HAP-1 (cell line): ENCODE results near the gene SLC27A2.
A peak's percentile ranks its signal among the peaks of the same experiment; 100 is the strongest.

Experiments
- DNase-seq, 2 experiments: peaks; one replicate each; pipeline ENCODE4 v3.0.0-alpha.2; 2016 to 2020; ENCODE audit warnings: low spot score in 2 of 2
- H3K27me3 ChIP-seq: fragments of 250-450 bp; sonication (Bioruptor Pico); 2 replicates; pipeline ENCODE4 v1.5.1; 2020; ENCODE audit warnings: low read depth, mild to moderate bottlenecking, moderate library complexity
- H3K36me3 ChIP-seq: fragments of 250-450 bp; sonication (Bioruptor Pico); replicated peaks from 2 replicates; pipeline ENCODE4 v1.5.1; 2020; ENCODE audit warnings: mild to moderate bottlenecking
- H3K4me1 ChIP-seq: fragments of 250-450 bp; sonication (Bioruptor Pico); 2 replicates; pipeline ENCODE4 v1.5.1; 2020; ENCODE audit warnings: mild to moderate bottlenecking
- H3K4me3 ChIP-seq: fragments of 250-450 bp; sonication (Bioruptor Pico); 2 replicates; pipeline ENCODE4 v1.5.1; 2020; ENCODE audit warnings: mild to moderate bottlenecking, moderate library complexity
- H3K9me3 ChIP-seq: fragments of 250-450 bp; sonication (Bioruptor Pico); 2 replicates; pipeline ENCODE4 v1.5.1; 2020; ENCODE audit warnings: mild to moderate bottlenecking, moderate library complexity
- in situ Hi-C: fragments of 300-500 bp; cut with MboI; formaldehyde crosslinking; loops from 3 replicates; pipeline ENCODE4 v1.14.3; 2020; ENCODE audit warnings: low sequenced_read_pairs, inconsistent platforms, mixed read lengths

SLC27A2 gene

GRCh38 chr15:50225057-50225456 is 43.1 kb downstream of the SLC27A2 start:
- in situ Hi-C loops: no loop called here
- Histone ChIP-seq H3K9me3 (no peaks in the 10 kb centered on the region), H3K4me1 (no peaks in the 10 kb centered on the region), H3K36me3 (peaks cover 7% of the 10 kb centered on the region; the same call in 1 of the 2 replicates), H3K4me3 (no peak overlapping the region), H3K27me3 (no peaks in the 10 kb centered on the region)
- no peak for DNase-seq

GRCh38 chr15:50225938-50226337 is 43.9 kb downstream of the SLC27A2 start:
- Histone ChIP-seq H3K4me3 (no peak overlapping the region), H3K36me3 (peaks cover 7% of the 10 kb centered on the region; the same call in 1 of the 2 replicates), H3K27me3 (no peaks in the 10 kb centered on the region), H3K9me3 (no peaks in the 10 kb centered on the region), H3K4me1 (no peaks in the 10 kb centered on the region)
- in situ Hi-C loops: no loop called here
- no peak for DNase-seq

GRCh38 chr15:50227076-50227475 is 45.1 kb downstream of the SLC27A2 start:
- Histone ChIP-seq H3K4me1 (no peaks in the 10 kb centered on the region), H3K4me3 (no peak overlapping the region), H3K27me3 (no peaks in the 10 kb centered on the region), H3K36me3 (peaks cover 7% of the 10 kb centered on the region; the same call in 1 of the 2 replicates), H3K9me3 (no peaks in the 10 kb centered on the region)
- no peak for DNase-seq
- in situ Hi-C loops: no loop called here

GRCh38 chr15:50228866-50229265 is 46.9 kb downstream of the SLC27A2 start:
- Histone ChIP-seq H3K9me3 (no peaks in the 10 kb centered on the region), H3K36me3 (peaks cover 12% of the 10 kb centered on the region; the same call in 1 of the 2 replicates), H3K4me1 (no peaks in the 10 kb centered on the region), H3K27me3 (no peaks in the 10 kb centered on the region), H3K4me3 (no peak overlapping the region)
- DNase-seq: no peak
- in situ Hi-C loops: no loop called here

- DNase-seq: no peak
- in situ Hi-C loops: no loop called here
- no peaks in the 10 kb centered on the region for H3K4me1 ChIP-seq
- H3K9me3 ChIP-seq: no peaks in the 10 kb centered on the region
- no peaks in the 10 kb centered on the region for H3K27me3 ChIP-seq
- H3K36me3 ChIP-seq: peaks cover 12% of the 10 kb centered on the region; the same call in 1 of the 2 replicates
- H3K4me3 ChIP-seq: no peak overlapping the region
Observed at GRCh38 chr15:50229336-50229735, 47.3 kb downstream of the SLC27A2 start.

- Histone ChIP-seq H3K4me3 (no peak overlapping the region), H3K9me3 (no peaks in the 10 kb centered on the region), H3K27me3 (no peaks in the 10 kb centered on the region), H3K36me3 (peaks cover 11% of the 10 kb centered on the region; the same call in 1 of the 2 replicates), H3K4me1 (peaks cover 18% of the 10 kb centered on the region)
- in situ Hi-C loops: no loop called here
- no peak for DNase-seq
Observed at GRCh38 chr15:50231761-50232160, 49.8 kb downstream of the SLC27A2 start.

- in situ Hi-C loops: no loop called here
- Histone ChIP-seq H3K9me3 (no peaks in the 10 kb centered on the region), H3K27me3 (no peaks in the 10 kb centered on the region), H3K4me3 (no peak overlapping the region), H3K4me1 (peaks cover 18% of the 10 kb centered on the region), H3K36me3 (peaks cover 5% of the 10 kb centered on the region; the same call in 1 of the 2 replicates)
- DNase-seq: no peak
Observed at GRCh38 chr15:50232791-50233190, 50.8 kb downstream of the SLC27A2 start.

- DNase-seq: no peak
- Histone ChIP-seq H3K4me1 (peaks cover 18% of the 10 kb centered on the region), H3K9me3 (no peaks in the 10 kb centered on the region), H3K36me3 (peaks cover 5% of the 10 kb centered on the region; the same call in 1 of the 2 replicates), H3K27me3 (no peaks in the 10 kb centered on the region), H3K4me3 (no peak overlapping the region)
- in situ Hi-C loops: no loop called here
Observed at GRCh38 chr15:50233192-50233736, 51.3 kb downstream of the SLC27A2 start.

GRCh38 chr15:50234764-50235163 is 52.8 kb downstream of the SLC27A2 start:
- in situ Hi-C loops: no loop called here
- peaks cover 5% of the 10 kb centered on the region; the same call in 1 of the 2 replicates for H3K36me3 ChIP-seq
- no peaks in the 10 kb centered on the region for H3K9me3 ChIP-seq
- H3K4me3 ChIP-seq: no peak overlapping the region
- peaks cover 18% of the 10 kb centered on the region for H3K4me1 ChIP-seq
- no peaks in the 10 kb centered on the region for H3K27me3 ChIP-seq
- peak in 1 of 2 experiments; percentile 39 for DNase-seq

- H3K4me1 ChIP-seq: peaks cover 18% of the 10 kb centered on the region
- no peaks in the 10 kb centered on the region for H3K9me3 ChIP-seq
- no peaks in the 10 kb centered on the region for H3K27me3 ChIP-seq
- DNase-seq: peak in 1 of 2 experiments; percentile 42
- in situ Hi-C loops: no loop called here
- H3K4me3 ChIP-seq: no peak overlapping the region
- peaks cover 5% of the 10 kb centered on the region; the same call in 1 of the 2 replicates for H3K36me3 ChIP-seq
Observed at GRCh38 chr15:50235794-50236193, 53.8 kb downstream of the SLC27A2 start.

- Histone ChIP-seq H3K4me3 (no peak overlapping the region), H3K9me3 (no peaks in the 10 kb centered on the region), H3K4me1 (peaks cover 18% of the 10 kb centered on the region), H3K27me3 (no peaks in the 10 kb centered on the region), H3K36me3 (peaks cover 5% of the 10 kb centered on the region; the same call in 1 of the 2 replicates)
- in situ Hi-C loops: no loop called here
- DNase-seq: peak in 1 of 2 experiments; percentile 32
Observed at GRCh38 chr15:50236433-50236832, 54.4 kb downstream of the SLC27A2 start.

GRCh38 chr15:50238255-50238654 is 56.3 kb downstream of the SLC27A2 start:
- DNase-seq: no peak
- peaks cover 18% of the 10 kb centered on the region for H3K4me1 ChIP-seq
- H3K4me3 ChIP-seq: no peak overlapping the region
- no peaks in the 10 kb centered on the region for H3K27me3 ChIP-seq
- H3K9me3 ChIP-seq: no peaks in the 10 kb centered on the region
- in situ Hi-C loops: no loop called here
- peaks cover 4% of the 10 kb centered on the region; the same call in 1 of the 2 replicates for H3K36me3 ChIP-seq

- H3K9me3 ChIP-seq: no peaks in the 10 kb centered on the region
- H3K4me1 ChIP-seq: no peaks in the 10 kb centered on the region
- H3K27me3 ChIP-seq: no peaks in the 10 kb centered on the region
- in situ Hi-C loops: no loop called here
- no peak for DNase-seq
- H3K36me3 ChIP-seq: no peaks in the 10 kb centered on the region
- H3K4me3 ChIP-seq: no peak overlapping the region
Observed at GRCh38 chr15:50241684-50242450, 59.9 kb downstream of the SLC27A2 start.

- in situ Hi-C loops: no loop called here
- H3K4me1 ChIP-seq: no peaks in the 10 kb centered on the region
- no peaks in the 10 kb centered on the region for H3K36me3 ChIP-seq
- no peak for DNase-seq
- H3K27me3 ChIP-seq: no peaks in the 10 kb centered on the region
- no peaks in the 10 kb centered on the region for H3K9me3 ChIP-seq
- no peak overlapping the region for H3K4me3 ChIP-seq
Observed at GRCh38 chr15:50244153-50244552, 62.2 kb downstream of the SLC27A2 start.
